MCF 10A (cell line): ENCODE data around the gene KIZ. TPM values are rescaled to one million over a fixed set of nuclear protein-coding genes. Genes with fewer than 3 reads are reported as not detected.

Experiments used
- BruUV-seq: library from RNA; stranded (reverse); fragments of 400-500 nt; replicated peaks from 2 replicates; lab custom pipeline; 2021; lab: Mats Ljungman, UMichigan
- CTCF ChIA-PET: fragments of 300-600 bp; sonication (Branson Sonifier 250); formaldehyde crosslinking; extraction: SDS; loops from one replicate; lab custom pipeline; 2021; ENCODE audit warnings: antibody characterized with exemption, inconsistent platforms; lab: Yijun Ruan, JAX
- POLR2A ChIA-PET: fragments of 300-600, 350-650 bp; sonication (Branson Sonifier 250); formaldehyde crosslinking; extraction: SDS; loops from one replicate; lab custom pipeline; 2020; ENCODE audit warnings: antibody characterized with exemption, inconsistent platforms; lab: Yijun Ruan, JAX
- DNase-seq: peaks from one replicate; pipeline ENCODE4 v3.0.0-alpha.2; 2018; ENCODE audit not compliant: unreplicated experiment
- H3K27ac Mint-ChIP-seq: one replicate; pipeline ENCODE4 v1.8.0; 2022; ENCODE audit warnings: mild to moderate bottlenecking, low read depth, mixed read lengths; ENCODE audit not compliant: unreplicated experiment
- H3K27me3 Mint-ChIP-seq: one replicate; pipeline ENCODE4 v1.8.0; 2022; ENCODE audit warnings: mixed read lengths; ENCODE audit not compliant: insufficient read depth, unreplicated experiment
- H3K36me3 Mint-ChIP-seq: one replicate; pipeline ENCODE4 v1.8.0; 2022; ENCODE audit warnings: mild to moderate bottlenecking, moderate library complexity, mixed read lengths; ENCODE audit not compliant: insufficient read depth, unreplicated experiment
- H3K4me1 Mint-ChIP-seq: one replicate; pipeline ENCODE4 v1.8.0; 2022; ENCODE audit warnings: mixed read lengths; ENCODE audit not compliant: insufficient read depth, unreplicated experiment
- H3K4me3 Mint-ChIP-seq: one replicate; pipeline ENCODE4 v1.8.0; 2022; ENCODE audit warnings: mild to moderate bottlenecking, moderate library complexity, mixed read lengths; ENCODE audit not compliant: unreplicated experiment
- H3K9me3 Mint-ChIP-seq: one replicate; pipeline ENCODE4 v1.8.0; 2022; ENCODE audit warnings: mixed read lengths; ENCODE audit not compliant: unreplicated experiment
- CTCF ChIP-seq: fragments of 200-600 bp; IDR thresholded peaks from one replicate; pipeline ENCODE4 v1.8.0; 2022; ENCODE audit warnings: antibody characterized with exemption, mild to moderate bottlenecking; ENCODE audit not compliant: unreplicated experiment
- intact Hi-C: fragments of 100-400 bp; cut with micrococcal nuclease; formaldehyde crosslinking; loops from 2 replicates; pipeline ENCODE4 v1.14.1; 2022
- total RNA-seq: library from RNA; stranded (reverse); gene quantifications from 2 replicates; pipeline ENCODE4 v1.2.3, GENCODE V29; 2022

Gene KIZ
- total RNA-seq, 1 experiment from 2014 or later = 56.1 TPM

- intact Hi-C loops = no loop called here
- peaks cover 2% of the 10 kb centered on the region for H3K9me3 Mint-ChIP-seq
- BruUV-seq = no TSS peak
Measured at GRCh38 chr20:21272679-21273078, 146.8 kb downstream of the KIZ start.

GRCh38 chr20:21273755-21274386, 148.0 kb downstream of the KIZ start:
- Mint-ChIP-seq H3K4me1 (no peaks in the 10 kb centered on the region), H3K4me3 (no peak overlapping the region), H3K27me3 (no peaks in the 10 kb centered on the region), H3K36me3 (no peaks in the 10 kb centered on the region), H3K27ac (no peak overlapping the region), H3K9me3 (no peaks in the 10 kb centered on the region)
- BruUV-seq = no TSS peak
- intact Hi-C loops = no loop called here
- no peak for DNase-seq
- no peak for TF ChIP-seq CTCF
- CTCF ChIA-PET = interaction anchor here (0.5 to 1.1 kb wide), 4 partner anchors 13 to 52 kb away, joined by 3 to 8 read pairs (median 4); no protein-coding TSS in a partner anchor
- POLR2A ChIA-PET = no interaction called here

More at GRCh38 chr20:21272679-21273078, 146.8 kb downstream of the KIZ start:
- Mint-ChIP-seq H3K4me1 (no peaks in the 10 kb centered on the region), H3K27me3 (no peaks in the 10 kb centered on the region), H3K27ac (no peak overlapping the region), H3K36me3 (no peaks in the 10 kb centered on the region), H3K4me3 (no peak overlapping the region)
- ChIA-PET CTCF (no interaction called here), POLR2A (no interaction called here)
- no peak for TF ChIP-seq CTCF
- no peak for DNase-seq

GRCh38 chr20:21278829-21279228, 152.9 kb downstream of the KIZ start:
- H3K4me1 Mint-ChIP-seq = no peaks in the 10 kb centered on the region
- no peaks in the 10 kb centered on the region for H3K9me3 Mint-ChIP-seq
- H3K4me3 Mint-ChIP-seq = no peak overlapping the region
- CTCF ChIA-PET = interaction anchor here (0.6 to 2.7 kb wide), 2 partner anchors 16 to 43 kb away, joined by 3 to 9 read pairs; no protein-coding TSS in a partner anchor
- POLR2A ChIA-PET = no interaction called here
- H3K36me3 Mint-ChIP-seq = no peaks in the 10 kb centered on the region
- no TSS peak for BruUV-seq
- H3K27ac Mint-ChIP-seq = no peak overlapping the region
- intact Hi-C loops = no loop called here
- DNase-seq = no peak
- TF ChIP-seq CTCF = no peak
- no peaks in the 10 kb centered on the region for H3K27me3 Mint-ChIP-seq

GRCh38 chr20:21279706-21280521, 154.0 kb downstream of the KIZ start:
- Mint-ChIP-seq H3K4me3 (no peak overlapping the region), H3K27ac (no peak overlapping the region), H3K36me3 (no peaks in the 10 kb centered on the region), H3K9me3 (no peaks in the 10 kb centered on the region), H3K4me1 (no peaks in the 10 kb centered on the region), H3K27me3 (no peaks in the 10 kb centered on the region)
- intact Hi-C loops = no loop called here
- ChIA-PET POLR2A (interaction anchor here (1.3 kb wide), 1 partner anchor 33 kb away, joined by 3 read pairs; no protein-coding TSS in a partner anchor), CTCF (interaction anchor here (2.7 kb wide), 1 partner anchor 44 kb away, joined by 9 read pairs; no protein-coding TSS in a partner anchor)
- no TSS peak for BruUV-seq
- TF ChIP-seq CTCF = no peak
- no peak for DNase-seq
